ENCODE results near the gene CCDC187.

GRCh38 chr9:136314944-136315343 lies 11.1 kb upstream of the CCDC187 start:
- no peak for TF ChIP-seq CTCF (IDR thresholded peaks at IDR 0.05; ENCODE audit: low read depth, low read length, poor library complexity, severe bottlenecking)
- no peak for TF ChIP-seq EZH2phosphoT487 (IDR thresholded peaks at IDR 0.05; ENCODE audit: borderline replicate concordance, low read length)
